CD4-positive, alpha-beta T cell (primary cell): ENCODE results near the gene HOXA7. TPM values are rescaled to one million over a fixed set of nuclear protein-coding genes. Genes with fewer than 3 reads are reported as not detected.

Source experiments
- ATAC-seq: fragments of 200-7000 bp; cut with Tn5 transposase; one replicate; pipeline ENCODE4 v1.10.0; 2022; ENCODE audit warnings: mild to moderate bottlenecking; ENCODE audit not compliant: poor library complexity
- CTCF ChIA-PET: fragments of 350-600 bp; sonication (Branson Sonifier 250); formaldehyde crosslinking; loops from one replicate; lab custom pipeline; 2021; ENCODE audit warnings: antibody characterized with exemption, inconsistent platforms; lab: Charles Lee
- POLR2A ChIA-PET: fragments of 350-600 bp; sonication (Branson Sonifier 250); formaldehyde crosslinking; loops from one replicate; lab custom pipeline; 2021; ENCODE audit warnings: antibody characterized with exemption, inconsistent platforms; lab: Charles Lee
- DNase-seq, 14 experiments: peaks; one replicate each; pipeline ENCODE4 v3.0.0-alpha.2; 2013 to 2020; ENCODE audit warnings: mixed read lengths in 2 of 14
- H3K27ac ChIP-seq, 2 donors: one replicate each; pipeline versions ENCODE4 v1.5.1 to v1.7.0; 2013; ENCODE audit warnings: low read length in 2 of 2, low read depth in 1 of 2, mild to moderate bottlenecking in 1 of 2
- H3K27me3 ChIP-seq, 2 experiments: 1 replicate in 1 of 2; 2 replicates in 1 of 2; pipeline versions ENCODE4 v1.6.1 to v1.7.0; 2013; ENCODE audit warnings: low read length in 2 of 2, control low read depth in 1 of 2, mild to moderate bottlenecking in 1 of 2, moderate library complexity in 1 of 2; ENCODE audit not compliant: insufficient read depth in 2 of 2, control insufficient read depth in 1 of 2
- H3K36me3 ChIP-seq: one replicate; pipeline ENCODE4 v1.6.1; 2013; ENCODE audit warnings: low read length, control low read depth; ENCODE audit not compliant: insufficient read depth
- H3K4me1 ChIP-seq: one replicate; pipeline ENCODE4 v1.6.1; 2013; ENCODE audit warnings: low read length, control low read depth; ENCODE audit not compliant: insufficient read depth
- H3K4me3 ChIP-seq: one replicate; pipeline ENCODE4 v1.5.1; 2013; ENCODE audit warnings: mild to moderate bottlenecking, low read length, moderate library complexity
- H3K9me3 ChIP-seq, 2 experiments: 1 replicate in 1 of 2; 2 replicates in 1 of 2; pipeline versions ENCODE4 v1.6.1 to v1.7.0; 2013; ENCODE audit warnings: low read length in 2 of 2, mild to moderate bottlenecking in 2 of 2, control low read depth in 1 of 2, moderate library complexity in 1 of 2; ENCODE audit not compliant: control insufficient read depth in 1 of 2, insufficient read depth in 1 of 2
- H3K27ac Mint-ChIP-seq: one replicate; pipeline ENCODE4 v1.8.0; 2020; ENCODE audit warnings: mixed read lengths
- H3K27me3 Mint-ChIP-seq: one replicate; pipeline ENCODE4 v1.8.0; 2021; ENCODE audit warnings: mixed read lengths
- H3K36me3 Mint-ChIP-seq: one replicate; pipeline ENCODE4 v1.8.0; 2021; ENCODE audit warnings: low read depth, mixed read lengths
- H3K4me1 Mint-ChIP-seq: one replicate; pipeline ENCODE4 v1.8.0; 2021; ENCODE audit warnings: low read depth, mixed read lengths
- H3K4me3 Mint-ChIP-seq: one replicate; pipeline ENCODE4 v1.8.0; 2020; ENCODE audit warnings: mild to moderate bottlenecking, mixed read lengths
- H3K9me3 Mint-ChIP-seq: one replicate; pipeline ENCODE4 v1.8.0; 2020; ENCODE audit warnings: mixed read lengths
- CTCF ChIP-seq: fragments of 200-600 bp; IDR thresholded peaks from one replicate; pipeline ENCODE4 v1.8.0; 2022; ENCODE audit warnings: antibody characterized with exemption, mild to moderate bottlenecking
- intact Hi-C, 2 experiments: fragments of 100-400 bp; cut with DNase I in 1 of 2; cut with micrococcal nuclease in 1 of 2; formaldehyde crosslinking; loops; one replicate each; pipeline versions ENCODE4 v1.15.1 to v1.9.0; 2023 to 2025; cut with DNase I, micrococcal nuclease
- total RNA-seq, 174 experiments: library from RNA in 2 of 174; stranded (reverse) in 2 of 174; gene quantifications; one replicate each; pipeline ENCODE4 v1.2.3 and lab custom pipeline; 2021 to 2026

The HOXA7 gene
- total RNA-seq, 2 experiments from 2014 or later, result not detected

GRCh38 chr7:27161214-27161720 lies 4.8 kb upstream of the HOXA7 start:
- POLR2A ChIA-PET, result interaction anchor here (0.6 to 1.6 kb wide), 10 partner anchors 10 to 1267 kb away, joined by 3 to 8 read pairs (median 4); no protein-coding TSS in a partner anchor
- peaks cover 93% of the 10 kb centered on the region for H3K27me3 Mint-ChIP-seq
- TF ChIP-seq CTCF, result peak; percentile 1
- H3K9me3 Mint-ChIP-seq, result no peaks in the 10 kb centered on the region
- Histone ChIP-seq H3K4me1 (peaks cover 57% of the 10 kb centered on the region), H3K36me3 (no peaks in the 10 kb centered on the region), H3K27me3 (peaks cover 83 to 94% of the 10 kb centered on the region in 2 experiments), H3K4me3 (peak overlapping the region; percentile 60), H3K9me3 (peaks cover 0 to 64% of the 10 kb centered on the region in 2 experiments), H3K27ac (no peak overlapping the region)
- CTCF ChIA-PET, result interaction anchor here (0.6 to 3.7 kb wide), 31 partner anchors 9 to 1271 kb away, joined by 3 to 51 read pairs (median 5); partner anchors contain the start of genes HOXA11 and HOXA3
- peaks cover 4% of the 10 kb centered on the region for H3K36me3 Mint-ChIP-seq
- no peak for ATAC-seq
- peak overlapping the region; percentile 42 for H3K27ac Mint-ChIP-seq
- peak in 2 of 14 experiments; percentile 52 to 55 for DNase-seq
- peaks cover 45% of the 10 kb centered on the region for H3K4me1 Mint-ChIP-seq
- peak overlapping the region; percentile 87 for H3K4me3 Mint-ChIP-seq
- intact Hi-C loops, result loop anchor here (1.0 to 10.0 kb wide), 12 partner anchors 307 to 1309 kb away; partner anchors contain the start of gene SNX10 (in 1 of the 2)

GRCh38 chr7:27160546-27161213 lies 4.2 kb upstream of the HOXA7 start:
- Histone ChIP-seq H3K4me1 (peaks cover 57% of the 10 kb centered on the region), H3K27ac (no peak overlapping the region), H3K27me3 (peaks cover 82 to 94% of the 10 kb centered on the region in 2 experiments), H3K36me3 (no peaks in the 10 kb centered on the region), H3K4me3 (peak overlapping the region; percentile 60), H3K9me3 (peaks cover 0 to 64% of the 10 kb centered on the region in 2 experiments)
- DNase-seq (peak; percentile 72 to 92 (median 80)), ATAC-seq (peak; percentile 81)
- Mint-ChIP-seq H3K36me3 (peaks cover 2% of the 10 kb centered on the region), H3K4me1 (peaks cover 46% of the 10 kb centered on the region), H3K9me3 (no peaks in the 10 kb centered on the region), H3K4me3 (peak overlapping the region; percentile 87), H3K27ac (peak overlapping the region; percentile 42), H3K27me3 (peaks cover 93% of the 10 kb centered on the region)
- POLR2A ChIA-PET, result interaction anchor here (0.6 to 1.6 kb wide), 10 partner anchors 10 to 1267 kb away, joined by 3 to 8 read pairs (median 4); no protein-coding TSS in a partner anchor
- intact Hi-C loops, result loop anchor here (1.0 to 10.0 kb wide), 13 partner anchors 306 to 1308 kb away; partner anchors contain the start of gene SNX10 (in 1 of the 2)
- CTCF ChIA-PET, result interaction anchor here (0.6 to 3.7 kb wide), 31 partner anchors 8 to 1271 kb away, joined by 3 to 51 read pairs (median 5); partner anchors contain the start of genes HOXA11 and HOXA3
- TF ChIP-seq CTCF, result peak; percentile 100

GRCh38 chr7:27160145-27160545 lies 3.7 kb upstream of the HOXA7 start:
- TF ChIP-seq CTCF, result no peak
- H3K36me3 ChIP-seq, result no peaks in the 10 kb centered on the region
- Mint-ChIP-seq H3K4me1 (peaks cover 48% of the 10 kb centered on the region), H3K36me3 (no peaks in the 10 kb centered on the region), H3K27ac (no peak overlapping the region), H3K9me3 (no peaks in the 10 kb centered on the region), H3K27me3 (peaks cover 94% of the 10 kb centered on the region), H3K4me3 (peak overlapping the region; percentile 73)
- intact Hi-C loops, result loop anchor here (1.0 to 10.0 kb wide), 8 partner anchors 307 to 1308 kb away; partner anchors contain the start of gene SNX10 (in 1 of the 2)
- ChIA-PET POLR2A (no interaction called here), CTCF (interaction anchor here (1.0 to 3.7 kb wide), 21 partner anchors 8 to 1068 kb away, joined by 3 to 51 read pairs (median 6); partner anchors contain the start of gene HOXA3)
- peak overlapping the region; percentile 60 for H3K4me3 ChIP-seq
- DNase-seq (peak in 3 of 14 experiments; percentile 39 to 51 (median 45)), ATAC-seq (peak; percentile 33)
- H3K9me3 ChIP-seq, result peaks cover 0 to 64% of the 10 kb centered on the region in 2 experiments
- peaks cover 57% of the 10 kb centered on the region for H3K4me1 ChIP-seq
- H3K27ac ChIP-seq, result no peak overlapping the region
- H3K27me3 ChIP-seq, result peaks cover 82 to 94% of the 10 kb centered on the region in 2 experiments
